ENCODE data around the gene PRKCB. TPM values are rescaled to one million over a fixed set of nuclear protein-coding genes. Genes with fewer than 3 reads are reported as not detected.

PRKCB gene
- total RNA-seq, 4 donors from 2014 or later, result 0.51 to 1.3 (median 1.1) TPM

- no peaks in the 10 kb centered on the region for H3K4me1 ChIP-seq
- TF ChIP-seq CTCF (IDR thresholded peaks at IDR 0.05 in 4 of 5, conservative IDR thresholded peaks at IDR 0.05 in 1 of 5) (no peak), POLR2A (IDR thresholded peaks at IDR 0.05) (no peak)
- intact Hi-C loops (cut with DNase I; ENCODE audit: low total_unique reads) (no loop called here), in situ Hi-C loops (cut with MboI; ENCODE audit: low sequenced_read_pairs in 4 of 4) (no loop called here)
- no peaks in the 10 kb centered on the region for H3K36me3 ChIP-seq
- no peak overlapping the region for H3K27ac ChIP-seq
- no peak overlapping the region for H3K4me3 ChIP-seq
- H3K27me3 ChIP-seq, result peaks cover 6 to 13% (median 7%) of the 10 kb centered on the region in 3 donors
- H3K9me3 ChIP-seq, result no peaks in the 10 kb centered on the region
- DNase-seq (no peak), ATAC-seq (no peak)
Observed at GRCh38 chr16:23842137-23842600, 6.4 kb downstream of the PRKCB start.

- Histone ChIP-seq H3K27me3 (peaks cover 0 to 6% (median 0%) of the 10 kb centered on the region in 3 donors), H3K4me1 (no peaks in the 10 kb centered on the region), H3K4me3 (no peak overlapping the region), H3K9me3 (no peaks in the 10 kb centered on the region), H3K27ac (no peak overlapping the region), H3K36me3 (no peaks in the 10 kb centered on the region)
- no peak for DNase-seq
- in situ Hi-C loops (cut with MboI; ENCODE audit: low sequenced_read_pairs in 4 of 4), result no loop called here
- TF ChIP-seq POLR2A (IDR thresholded peaks at IDR 0.05), result no peak
- no peak for TF ChIP-seq CTCF (IDR thresholded peaks at IDR 0.05 in 4 of 5, conservative IDR thresholded peaks at IDR 0.05 in 1 of 5)
- no peak for ATAC-seq
- intact Hi-C loops (cut with DNase I; ENCODE audit: low total_unique reads), result no loop called here
Observed at GRCh38 chr16:23843143-23843542, 7.4 kb downstream of the PRKCB start.

- ATAC-seq, result no peak
- in situ Hi-C loops (cut with MboI; ENCODE audit: low sequenced_read_pairs in 4 of 4), result no loop called here
- no peak for TF ChIP-seq CTCF (IDR thresholded peaks at IDR 0.05 in 4 of 5, conservative IDR thresholded peaks at IDR 0.05 in 1 of 5)
- no peak for TF ChIP-seq POLR2A (IDR thresholded peaks at IDR 0.05)
Observed at GRCh38 chr16:23847251-23847650, 11.5 kb downstream of the PRKCB start.

GRCh38 chr16:23847948-23848347 lies 12.2 kb downstream of the PRKCB start:
- ATAC-seq (no peak), DNase-seq (no peak)
- intact Hi-C loops (cut with DNase I; ENCODE audit: low total_unique reads) (no loop called here), in situ Hi-C loops (cut with MboI; ENCODE audit: low sequenced_read_pairs in 4 of 4) (no loop called here)
- no peaks in the 10 kb centered on the region for H3K4me1 ChIP-seq
- no peak overlapping the region for H3K27ac ChIP-seq
- no peak overlapping the region for H3K4me3 ChIP-seq
- H3K9me3 ChIP-seq, result no peaks in the 10 kb centered on the region
- no peaks in the 10 kb centered on the region for H3K27me3 ChIP-seq
- no peaks in the 10 kb centered on the region for H3K36me3 ChIP-seq
- TF ChIP-seq CTCF (IDR thresholded peaks at IDR 0.05 in 4 of 5, conservative IDR thresholded peaks at IDR 0.05 in 1 of 5) (no peak), POLR2A (IDR thresholded peaks at IDR 0.05) (no peak)

More at GRCh38 chr16:23847251-23847650, 11.5 kb downstream of the PRKCB start:
- H3K9me3 ChIP-seq, result no peaks in the 10 kb centered on the region
- no peaks in the 10 kb centered on the region for H3K27me3 ChIP-seq
- no peak overlapping the region for H3K4me3 ChIP-seq
- H3K27ac ChIP-seq, result no peak overlapping the region
- H3K36me3 ChIP-seq, result no peaks in the 10 kb centered on the region
- intact Hi-C loops (cut with DNase I; ENCODE audit: low total_unique reads), result no loop called here
- no peaks in the 10 kb centered on the region for H3K4me1 ChIP-seq
- DNase-seq, result no peak

- Histone ChIP-seq H3K27me3 (no peaks in the 10 kb centered on the region), H3K9me3 (no peaks in the 10 kb centered on the region), H3K4me3 (no peak overlapping the region), H3K36me3 (no peaks in the 10 kb centered on the region), H3K4me1 (no peaks in the 10 kb centered on the region), H3K27ac (no peak overlapping the region)
- no peak for ATAC-seq
- DNase-seq, result no peak
- in situ Hi-C loops (cut with MboI; ENCODE audit: low sequenced_read_pairs in 4 of 4), result no loop called here
- TF ChIP-seq CTCF (IDR thresholded peaks at IDR 0.05 in 4 of 5, conservative IDR thresholded peaks at IDR 0.05 in 1 of 5), result no peak
- TF ChIP-seq POLR2A (IDR thresholded peaks at IDR 0.05), result no peak
- intact Hi-C loops (cut with DNase I; ENCODE audit: low total_unique reads), result no loop called here
Observed at GRCh38 chr16:23848958-23849357, 13.2 kb downstream of the PRKCB start.

Measured in gastrocnemius medialis (tissue), 4 donors.